DMS114 treated with DMSO at 0.1 percent for 48 hours (cell line): ENCODE measurements around the gene GPR39.
"Not testable (repeated sequence)": the region's sequence is repeated elsewhere in the genome, so short reads cannot be mapped to it uniquely, and the experiment has no call there.

Experiments
- DNase-seq: peaks from one replicate; lab custom pipeline; 2025; ENCODE audit not compliant: unreplicated experiment; lab: John Stamatoyannopoulos, UW

The GPR39 gene

DNA sequence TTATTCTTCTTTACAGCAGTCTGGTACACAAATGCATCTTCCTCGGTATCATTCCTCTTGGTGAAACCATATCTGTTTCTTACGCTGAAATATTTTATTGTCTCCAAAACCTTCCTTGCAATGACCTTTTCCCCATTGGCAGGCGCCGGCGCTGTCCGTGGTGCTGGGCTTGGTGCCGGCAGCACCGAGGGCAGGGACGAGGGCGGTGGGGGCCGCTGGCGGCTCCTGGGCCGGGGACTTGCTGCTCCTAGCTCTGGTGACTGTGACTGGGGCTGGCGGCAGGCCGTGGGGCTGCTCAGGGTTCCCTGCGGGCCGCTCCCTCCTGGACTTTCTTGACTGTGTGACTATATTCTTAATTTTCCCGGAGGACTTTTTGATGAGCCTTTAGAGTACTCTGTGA is 72.5 kb downstream of the GPR39 start:
- no peak for DNase-seq

DNA sequence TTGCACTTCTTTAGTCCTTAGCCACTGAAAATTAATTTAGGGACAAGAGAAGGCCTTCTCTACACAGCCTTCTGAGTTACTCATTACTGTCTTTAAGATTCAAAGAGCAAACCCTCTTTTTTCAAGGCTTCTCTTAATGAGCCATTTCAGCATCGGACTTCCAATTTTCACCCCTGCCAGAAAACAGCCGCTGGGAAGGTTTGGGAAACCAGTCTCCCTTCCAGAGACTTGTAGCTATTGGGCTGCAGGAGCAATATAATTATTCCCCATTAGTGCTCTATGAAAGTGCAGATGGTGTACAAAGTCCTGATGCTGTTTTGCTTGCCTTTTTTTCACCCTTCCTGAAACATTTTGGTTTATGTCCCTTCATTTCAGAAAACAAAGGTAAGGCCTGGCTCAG is 79.3 kb downstream of the GPR39 start:
- DNase-seq: no peak

DNA sequence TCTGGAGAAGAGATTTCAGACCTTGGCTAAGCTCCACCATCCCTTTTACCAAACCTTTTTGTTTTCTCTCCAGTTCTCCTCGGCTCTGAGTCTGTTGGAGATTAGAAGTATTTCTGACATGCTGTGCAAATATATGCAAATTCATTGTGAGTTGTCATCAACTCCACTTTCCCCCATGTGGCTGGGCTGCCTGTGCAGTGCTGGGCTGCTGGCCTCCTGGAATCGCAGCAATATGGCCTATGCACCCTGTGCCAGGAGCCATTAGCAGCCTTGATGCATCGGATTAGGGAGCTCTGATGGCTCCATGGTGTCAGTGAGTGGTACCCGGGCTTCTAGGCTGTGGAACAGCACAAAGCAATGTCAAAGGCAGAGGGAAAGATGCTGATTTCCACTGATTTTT is 80.0 kb downstream of the GPR39 start:
- DNase-seq: no peak

DNA sequence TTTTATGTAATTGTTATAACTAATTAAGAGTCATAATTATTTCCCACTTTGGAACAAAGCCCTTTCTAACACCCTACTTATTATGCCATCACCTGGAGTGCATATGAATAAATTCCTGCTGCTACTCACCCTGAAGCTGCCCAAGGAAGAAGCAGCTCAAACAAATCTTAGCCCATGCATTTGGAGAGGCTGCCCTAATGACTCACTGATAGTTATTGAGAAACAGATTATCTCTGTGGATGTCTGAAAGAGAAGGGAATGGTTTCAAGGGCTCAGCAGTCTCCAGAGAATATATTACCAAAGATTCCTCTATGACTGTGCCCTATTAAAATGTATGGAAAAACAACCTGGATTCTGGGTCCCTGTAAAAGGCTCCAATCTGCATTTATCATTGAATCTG is 81.0 kb downstream of the GPR39 start:
- no peak for DNase-seq

DNA sequence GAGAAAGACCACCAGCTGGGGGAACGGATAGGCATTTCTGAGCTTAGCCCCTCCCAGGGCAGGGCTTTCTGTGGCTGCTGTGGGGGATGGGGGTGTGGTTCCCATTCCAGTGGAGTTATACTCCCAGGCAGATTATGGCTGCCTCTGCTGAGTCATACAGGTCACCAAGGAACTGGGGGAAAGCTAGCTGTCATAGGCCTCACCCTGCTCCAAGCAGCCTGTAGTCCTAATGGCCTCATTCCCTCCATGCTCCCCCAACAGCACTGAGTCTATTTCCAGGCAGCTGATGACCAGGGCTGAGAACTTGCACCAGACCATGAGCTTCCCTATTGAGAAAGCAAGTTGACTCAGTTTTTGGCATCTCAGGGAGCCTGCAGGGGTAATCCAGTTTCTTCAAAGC is 87.1 kb downstream of the GPR39 start:
- no peak for DNase-seq

DNA sequence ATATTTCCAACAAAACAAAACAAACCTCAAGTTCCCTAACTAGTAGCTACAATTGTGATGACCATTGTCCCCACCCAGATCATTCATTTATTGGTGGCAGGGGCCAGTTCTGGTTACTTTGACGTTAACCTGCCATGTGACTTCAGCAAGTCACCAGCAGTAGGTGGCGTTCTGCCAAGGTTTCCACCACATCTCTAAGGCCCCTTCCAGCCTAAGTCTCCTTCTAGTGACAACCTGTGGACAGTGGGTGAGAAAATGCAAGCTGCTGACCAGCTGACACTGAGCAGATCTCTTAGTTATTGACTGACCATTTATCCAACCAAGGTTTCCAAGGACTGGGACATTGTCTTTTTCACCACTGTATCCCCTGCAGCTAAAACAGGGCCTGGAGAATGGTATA is 98.4 kb downstream of the GPR39 start:
- DNase-seq: no peak

DNA sequence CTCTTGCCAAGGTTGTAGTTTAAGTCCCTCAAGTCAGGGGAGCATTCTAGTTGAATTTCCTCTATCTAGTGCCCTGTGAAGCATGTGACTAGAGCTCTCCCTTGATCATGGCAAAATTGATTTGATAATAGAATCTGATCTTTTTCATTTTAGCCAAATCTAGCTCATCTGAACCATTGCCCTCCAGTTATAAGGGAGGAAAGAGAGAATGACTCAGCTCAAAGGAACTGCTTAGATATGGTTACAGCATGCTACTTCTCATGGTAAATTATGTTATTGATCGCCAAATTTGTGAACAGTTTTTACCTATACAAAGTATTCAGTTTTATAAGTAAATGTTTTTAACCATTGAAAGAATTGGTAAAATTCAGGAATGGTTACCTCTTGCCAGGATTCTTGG is 100.8 kb downstream of the GPR39 start:
- no peak for DNase-seq

DNA sequence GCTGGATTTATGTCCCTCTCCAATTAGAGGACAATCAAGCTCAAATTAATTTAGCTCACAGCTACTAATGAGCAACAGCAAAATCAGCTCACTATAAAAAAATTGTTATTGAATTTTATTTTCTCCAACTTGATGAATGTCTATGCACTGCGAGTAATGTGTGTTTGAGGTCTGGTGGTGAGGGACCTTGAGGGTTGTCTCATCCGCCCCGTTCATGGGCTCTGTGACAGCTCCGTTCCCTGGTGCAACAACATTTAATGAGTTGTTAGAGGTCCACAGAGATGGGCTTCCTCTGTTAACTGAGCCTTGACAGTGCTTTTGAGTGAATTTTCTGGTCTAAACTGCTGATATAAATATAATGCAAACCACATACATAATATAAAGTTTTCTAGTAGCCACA is 101.7 kb downstream of the GPR39 start:
- DNase-seq: no peak

DNA sequence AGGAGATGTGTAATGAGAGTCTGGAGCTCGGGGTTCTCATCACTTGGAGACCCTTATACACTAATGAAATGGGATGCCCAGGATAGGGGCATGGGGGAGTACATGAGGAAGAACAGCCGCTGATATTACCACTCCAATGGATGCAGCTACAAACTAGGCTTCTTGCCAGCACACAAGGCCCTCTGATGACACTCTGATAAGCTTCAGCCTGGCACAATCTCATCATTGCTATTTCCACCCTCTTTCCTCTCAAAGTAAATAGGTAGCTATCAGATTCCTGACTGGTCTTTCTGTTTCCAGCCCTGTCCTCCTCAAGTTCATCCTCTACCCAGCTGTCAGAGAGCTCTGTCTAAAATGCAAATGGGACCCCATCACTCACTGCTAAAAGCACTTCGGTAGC is 103.0 kb downstream of the GPR39 start:
- DNase-seq: no peak

DNA sequence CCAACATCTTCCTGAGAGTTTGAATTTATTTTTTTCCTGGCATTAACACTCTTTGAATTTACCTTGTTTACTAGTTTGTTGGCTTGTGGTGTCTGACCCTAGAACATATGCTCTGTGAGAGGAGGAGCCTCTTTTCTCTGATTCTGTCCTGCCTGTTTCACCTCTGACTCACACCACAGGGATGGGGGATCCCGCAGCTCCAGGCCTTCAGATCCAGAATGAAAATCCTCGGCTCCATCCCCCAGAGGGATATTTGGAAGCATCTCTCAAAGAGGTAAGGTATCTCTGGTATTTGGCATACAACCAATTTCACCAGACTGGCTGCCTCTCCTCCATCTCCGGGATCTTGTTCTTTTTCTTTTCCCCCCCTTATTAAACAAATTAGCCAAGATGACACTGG is 104.7 kb downstream of the GPR39 start:
- no peak for DNase-seq

DNA sequence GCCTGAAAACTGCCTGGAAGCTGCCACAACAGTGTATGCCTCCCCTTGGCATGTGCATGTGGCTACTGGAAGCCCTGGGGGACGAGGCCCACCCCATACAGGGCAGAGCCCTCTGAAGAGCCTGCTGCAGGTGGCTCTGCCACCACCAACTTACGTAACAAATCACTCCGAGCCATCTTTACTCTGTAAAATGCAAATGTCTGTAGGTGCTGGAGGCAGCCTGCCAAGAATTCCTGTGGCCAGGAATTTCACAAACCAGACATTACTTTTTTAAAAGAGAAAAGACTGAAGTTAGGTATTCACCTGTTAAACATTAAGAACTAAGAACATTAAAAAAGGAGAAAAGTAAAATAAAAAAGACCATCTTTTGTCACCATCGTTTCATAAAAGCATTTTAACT is 106.3 kb downstream of the GPR39 start:
- DNase-seq: no peak

DNA sequence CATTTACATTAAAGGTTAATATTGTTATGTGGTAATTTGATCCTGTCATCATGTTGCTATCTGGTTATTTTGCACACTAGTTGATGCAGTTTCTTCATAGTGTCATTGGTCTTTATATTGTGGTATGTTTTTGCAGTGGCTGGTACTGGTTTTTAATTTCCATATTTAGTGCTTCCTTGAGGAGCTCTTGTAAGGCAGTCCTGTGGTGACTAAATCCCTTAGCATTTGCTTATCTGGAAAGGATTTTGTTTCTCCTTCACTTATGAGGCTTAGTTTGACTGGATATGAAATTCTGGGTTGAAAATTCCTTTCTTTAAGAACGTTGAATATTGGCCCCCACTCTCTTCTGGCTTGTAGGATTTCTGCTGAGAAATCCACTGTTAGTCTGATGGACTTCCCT is 120.5 kb downstream of the GPR39 start:
- not testable (repeated sequence) for DNase-seq

DNA sequence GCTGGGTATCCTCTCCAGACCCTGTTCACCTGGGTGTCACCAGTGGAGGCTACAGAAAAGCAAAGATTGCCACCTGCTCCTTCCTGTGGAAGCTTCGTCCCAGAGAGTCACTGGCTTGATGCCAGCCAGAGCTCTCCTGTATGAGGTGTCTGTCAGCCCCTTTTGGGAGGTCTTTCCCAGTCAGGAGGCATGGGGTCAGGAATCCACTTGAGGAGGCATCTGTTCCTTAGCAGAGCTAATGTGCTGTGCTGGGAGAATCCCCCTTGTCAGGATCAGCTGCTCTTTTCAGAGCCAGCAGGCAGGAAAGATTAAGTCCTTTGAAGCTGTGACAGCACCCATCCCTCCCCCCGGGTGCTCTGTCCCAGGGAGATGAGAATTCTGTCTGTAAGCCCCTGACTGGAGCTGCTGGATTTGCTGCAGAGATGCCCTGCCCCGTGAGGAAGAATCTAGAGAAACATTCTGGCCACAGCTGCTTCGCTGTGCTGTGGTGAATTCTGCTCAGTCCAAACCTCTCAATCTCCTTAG is 121.8 kb downstream of the GPR39 start:
- no peak for DNase-seq

DNA sequence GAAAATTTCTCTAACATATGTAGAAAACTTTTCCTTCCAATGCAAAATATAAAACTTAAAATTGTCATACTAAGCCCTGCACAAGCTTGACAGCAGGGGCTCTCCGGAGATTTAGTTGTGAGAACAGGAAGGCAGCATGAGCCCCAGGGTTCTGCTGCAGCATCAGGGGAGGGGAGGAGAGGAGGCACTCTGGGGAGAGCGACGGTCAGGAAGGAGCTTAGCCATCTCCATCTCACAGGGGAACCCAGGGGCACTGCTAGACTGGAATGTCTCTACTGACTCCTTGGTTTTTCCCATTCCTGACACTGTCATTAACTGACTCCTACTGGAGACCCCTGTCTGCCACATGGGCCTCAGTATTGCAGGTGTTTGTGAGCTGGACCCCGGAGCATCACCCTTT is 123.6 kb downstream of the GPR39 start:
- no peak for DNase-seq

DNA sequence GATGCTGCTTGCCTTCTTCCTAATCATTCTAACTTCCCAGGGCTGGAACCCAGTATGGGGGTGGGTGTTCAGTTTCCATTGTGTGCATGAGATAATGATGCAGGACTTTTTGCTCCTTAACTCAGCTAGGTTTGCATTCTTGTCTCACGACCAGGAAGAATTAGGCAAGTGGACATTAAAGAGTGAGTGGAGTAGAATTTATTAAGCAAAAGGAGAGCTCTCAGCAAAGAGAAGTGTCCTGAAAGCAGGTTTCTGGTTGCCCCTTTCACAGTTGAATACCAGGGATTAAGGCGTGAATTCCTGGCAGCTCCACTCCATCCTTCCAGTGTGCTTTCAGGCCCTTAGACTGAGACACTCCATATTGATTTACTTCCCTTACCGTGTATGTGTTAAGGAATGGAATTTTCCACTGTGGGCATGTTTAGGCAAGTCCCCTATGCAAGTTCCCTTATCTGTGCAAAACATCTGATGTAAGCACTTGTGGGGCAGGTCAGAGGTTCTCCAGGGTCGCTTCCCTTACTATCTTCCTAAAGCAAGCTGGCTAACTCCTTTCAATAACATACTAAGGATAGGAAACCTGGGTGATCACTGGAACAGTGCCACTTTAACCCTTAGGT is 126.5 kb downstream of the GPR39 start:
- DNase-seq: no peak

DNA sequence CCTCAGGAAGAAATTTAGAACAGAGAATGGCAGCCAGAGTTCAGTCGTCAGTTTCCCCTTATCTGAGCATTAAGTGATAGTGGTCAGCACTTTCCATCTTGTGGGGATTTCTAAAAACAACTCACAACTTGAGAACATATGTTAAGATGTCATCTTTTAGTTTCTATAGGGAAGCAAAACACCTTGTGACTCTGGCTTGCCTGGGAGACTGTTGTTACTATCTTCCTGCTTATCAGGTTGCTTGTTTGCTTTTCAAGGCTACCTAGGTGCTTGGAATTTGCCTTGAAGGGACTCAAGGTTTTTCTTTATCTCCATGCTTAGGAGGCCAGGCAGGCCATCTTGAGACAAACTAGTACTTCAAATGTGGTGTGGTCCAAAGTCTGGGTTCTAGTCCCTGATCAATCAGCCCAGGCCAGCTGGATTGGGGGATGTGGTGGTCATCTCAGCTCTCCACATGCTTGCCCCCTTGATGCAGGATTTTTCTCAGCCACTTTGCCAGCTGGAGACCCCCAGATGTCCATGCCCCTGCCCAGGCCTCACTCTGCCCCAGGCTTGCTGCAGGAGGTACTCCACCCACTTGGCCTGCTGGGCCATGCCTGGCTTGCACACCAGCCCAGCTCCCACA is 127.5 kb downstream of the GPR39 start:
- no peak for DNase-seq

DNA sequence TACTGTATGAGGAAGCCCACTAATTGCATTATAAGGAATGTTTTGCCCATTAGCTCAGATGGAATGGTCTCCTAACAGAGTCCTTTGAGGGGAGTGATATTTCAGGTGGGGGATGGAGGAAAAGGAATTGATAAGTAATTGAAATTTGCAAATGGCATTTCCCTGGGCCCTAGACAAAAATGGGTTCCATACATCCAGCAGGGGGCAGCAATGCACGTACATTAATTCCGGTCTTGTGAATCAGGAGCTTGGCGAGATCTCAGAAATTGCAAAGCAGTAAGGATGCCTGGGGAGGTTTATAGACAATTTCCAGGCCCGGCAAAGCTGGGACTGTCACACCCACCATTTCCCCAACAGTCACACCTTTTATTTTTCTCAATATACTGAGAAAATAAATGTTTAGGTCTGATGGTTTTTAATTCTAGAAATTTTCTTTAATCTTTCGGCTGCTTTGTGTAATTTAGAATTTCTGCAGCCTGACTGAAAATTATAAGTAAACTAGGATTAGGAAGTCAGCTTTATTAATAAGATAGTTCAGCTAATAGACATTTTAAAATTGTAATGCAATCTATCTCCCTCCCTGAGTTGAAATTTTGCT is 130.6 kb downstream of the GPR39 start:
- no peak for DNase-seq

DNA sequence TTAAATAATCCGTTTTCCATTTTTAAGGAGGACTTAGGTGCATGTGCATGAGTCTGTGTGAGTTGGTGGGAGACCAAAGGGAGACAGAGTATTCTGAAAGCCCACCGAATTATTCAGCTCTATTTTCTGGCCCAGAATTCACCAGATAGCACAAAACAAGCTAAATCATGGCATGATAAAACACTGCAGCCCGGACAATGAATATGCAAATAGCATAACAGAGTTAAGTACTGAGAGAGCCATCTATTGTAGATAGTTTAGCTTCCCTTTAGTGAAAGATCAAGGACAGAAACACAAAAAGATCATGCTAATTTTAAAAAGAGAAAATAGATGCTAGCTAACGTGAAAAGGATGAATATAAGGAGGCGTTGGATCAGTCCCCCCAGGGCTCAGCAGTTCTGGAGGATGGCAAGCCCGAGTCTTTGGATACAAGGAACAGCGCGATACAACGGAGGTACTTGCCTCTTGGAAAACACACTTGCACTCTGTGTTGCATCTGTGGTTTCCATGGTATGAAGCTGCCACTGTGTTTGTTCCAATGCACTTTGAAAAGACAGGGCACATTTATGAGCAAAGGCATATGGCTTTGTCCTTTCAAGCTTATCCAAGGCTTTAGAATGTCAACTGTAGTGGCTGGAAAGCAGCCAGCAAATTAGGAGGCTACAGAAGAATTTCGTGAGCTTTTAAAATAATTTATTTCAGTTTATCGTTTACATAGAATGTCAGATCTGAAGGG is 133.5 kb downstream of the GPR39 start:
- no peak for DNase-seq

DNA sequence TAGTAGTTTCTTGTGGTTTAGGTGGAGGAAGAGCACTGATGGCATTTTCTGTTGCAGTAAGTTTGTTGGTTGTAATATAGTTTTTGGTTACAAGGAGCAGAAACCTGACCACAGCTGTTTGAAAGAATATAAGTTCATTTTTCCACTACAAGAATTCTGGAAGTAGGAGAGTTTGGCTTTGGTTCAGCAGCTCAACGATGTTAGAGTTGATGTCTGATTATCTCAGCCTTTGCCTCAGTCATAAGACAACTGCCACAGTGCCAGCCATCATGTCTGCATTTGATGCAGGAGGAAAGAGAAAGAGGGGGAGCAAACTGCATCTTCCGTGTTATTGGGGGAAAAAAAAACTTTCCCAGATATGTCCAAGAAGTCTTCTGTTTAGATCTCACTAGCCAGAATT is 134.3 kb downstream of the GPR39 start:
- DNase-seq: no peak

DNA sequence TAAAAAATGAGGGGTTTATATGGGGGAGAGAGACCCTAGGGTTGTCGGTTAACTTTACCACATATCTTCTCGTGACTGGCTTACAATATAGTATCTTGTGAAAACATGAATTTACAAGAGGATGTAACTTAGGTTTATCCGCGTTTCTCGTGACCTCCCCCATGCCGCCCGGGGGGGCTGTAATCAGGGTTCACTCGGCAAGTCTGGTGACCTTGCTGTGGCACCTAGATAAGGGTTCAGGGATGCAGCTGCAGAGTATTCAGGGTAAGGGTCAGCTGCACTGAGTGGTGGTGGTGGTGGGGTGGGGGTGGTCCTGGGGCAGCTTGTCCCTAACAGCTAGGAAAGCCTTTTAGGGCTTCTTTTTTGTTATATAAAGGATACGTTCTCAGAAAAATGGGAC is 141.1 kb downstream of the GPR39 start:
- no peak for DNase-seq

DNA sequence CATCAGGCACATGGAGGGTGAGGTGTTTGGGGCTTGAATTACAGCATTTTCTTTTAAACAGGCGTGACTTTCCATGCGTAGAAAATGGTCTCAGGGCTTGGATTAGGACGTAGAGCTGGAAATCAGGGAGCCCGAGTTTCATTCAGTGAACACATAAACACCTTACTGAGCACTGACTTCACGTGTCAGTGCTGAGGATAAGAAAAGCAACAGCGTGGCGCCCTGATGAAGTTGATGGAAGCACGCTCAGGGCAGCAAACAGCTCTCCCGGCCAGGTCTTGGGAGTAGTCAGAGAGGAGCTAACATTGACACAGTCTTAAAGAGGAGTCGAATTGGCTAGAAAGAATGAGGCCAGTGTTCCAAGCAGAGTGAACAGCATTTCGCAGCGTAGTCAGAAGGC is 142.7 kb downstream of the GPR39 start:
- DNase-seq: no peak

DNA sequence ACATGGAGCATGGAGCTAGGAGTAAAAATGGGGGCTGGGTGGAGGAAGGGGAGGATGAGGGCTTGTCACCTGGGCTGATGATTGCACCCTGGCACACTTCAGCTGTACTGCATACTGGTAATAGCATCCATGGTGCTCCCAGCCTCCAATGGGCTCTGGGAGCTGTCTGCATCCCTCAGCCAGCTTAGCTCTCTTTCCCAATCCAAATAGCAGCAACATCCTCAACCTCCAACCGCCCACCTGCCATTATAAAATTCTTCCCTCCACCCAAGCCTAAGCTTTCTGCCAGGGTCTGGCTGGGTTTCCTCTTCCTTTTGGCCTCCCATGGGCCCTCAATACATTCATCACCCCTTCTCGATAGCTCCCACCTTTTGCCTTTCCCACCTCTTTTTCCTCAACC is 143.3 kb downstream of the GPR39 start:
- DNase-seq: no peak
